LNCAP (cell line): ENCODE results near the gene C4orf50.

Experiments
- TF ChIP-seq, protein P1 (sequence below): fragments of 450-650 bp; IDR thresholded peaks from 2 replicates; pipeline ENCODE4 v1.5.1; 2017; ENCODE audit warnings: mild to moderate bottlenecking

The C4orf50 gene

GRCh38 chr4:5995901-5996623 is 22.2 kb downstream of the C4orf50 start:
- TF ChIP-seq, protein P1, sequence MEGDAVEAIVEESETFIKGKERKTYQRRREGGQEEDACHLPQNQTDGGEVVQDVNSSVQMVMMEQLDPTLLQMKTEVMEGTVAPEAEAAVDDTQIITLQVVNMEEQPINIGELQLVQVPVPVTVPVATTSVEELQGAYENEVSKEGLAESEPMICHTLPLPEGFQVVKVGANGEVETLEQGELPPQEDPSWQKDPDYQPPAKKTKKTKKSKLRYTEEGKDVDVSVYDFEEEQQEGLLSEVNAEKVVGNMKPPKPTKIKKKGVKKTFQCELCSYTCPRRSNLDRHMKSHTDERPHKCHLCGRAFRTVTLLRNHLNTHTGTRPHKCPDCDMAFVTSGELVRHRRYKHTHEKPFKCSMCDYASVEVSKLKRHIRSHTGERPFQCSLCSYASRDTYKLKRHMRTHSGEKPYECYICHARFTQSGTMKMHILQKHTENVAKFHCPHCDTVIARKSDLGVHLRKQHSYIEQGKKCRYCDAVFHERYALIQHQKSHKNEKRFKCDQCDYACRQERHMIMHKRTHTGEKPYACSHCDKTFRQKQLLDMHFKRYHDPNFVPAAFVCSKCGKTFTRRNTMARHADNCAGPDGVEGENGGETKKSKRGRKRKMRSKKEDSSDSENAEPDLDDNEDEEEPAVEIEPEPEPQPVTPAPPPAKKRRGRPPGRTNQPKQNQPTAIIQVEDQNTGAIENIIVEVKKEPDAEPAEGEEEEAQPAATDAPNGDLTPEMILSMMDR, result no peak

- TF ChIP-seq, protein P1, result no peak
Observed at GRCh38 chr4:5993876-5994811, 24.1 kb downstream of the C4orf50 start.

- TF ChIP-seq, protein P1, result no peak
Observed at GRCh38 chr4:5992828-5993321, 25.4 kb downstream of the C4orf50 start.

- TF ChIP-seq, protein P1, result no peak
Observed at GRCh38 chr4:5992171-5992827, 25.9 kb downstream of the C4orf50 start.

DNA sequence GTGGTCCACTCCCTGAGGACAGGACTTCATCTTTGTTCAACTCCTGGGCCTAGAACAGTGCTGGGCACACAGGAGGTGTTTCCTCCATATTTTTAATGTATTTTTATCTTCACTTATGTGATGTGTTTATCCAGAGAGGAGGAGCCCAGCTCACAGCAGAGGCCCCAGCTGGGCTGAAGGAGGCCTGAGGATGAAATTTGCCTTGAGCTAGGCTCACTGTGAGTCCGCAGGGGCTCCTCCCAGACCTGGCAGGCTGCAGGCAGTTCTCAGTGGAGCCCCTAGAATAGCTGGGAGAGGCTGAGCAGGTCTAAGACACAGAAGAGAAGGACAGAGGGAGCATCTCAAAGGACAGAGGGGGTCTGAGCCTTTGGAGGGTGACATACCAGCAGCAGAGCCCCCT is 26.8 kb downstream of the C4orf50 start:
- TF ChIP-seq, protein P1, result no peak

GRCh38 chr4:5990446-5991160 is 27.6 kb downstream of the C4orf50 start:
- TF ChIP-seq, protein P1, result no peak
